GM12874 (cell line): ENCODE measurements around the gene FGD5.
A peak's percentile ranks its signal among the peaks of the same experiment; 100 is the strongest.

Experiments
- CTCF ChIP-seq: IDR thresholded peaks from 2 replicates; pipeline ENCODE4 v1.5.1; 2011; ENCODE audit warnings: low read depth, mild to moderate bottlenecking, control low read depth, low read length, moderate library complexity; ENCODE audit not compliant: insufficient read depth

The FGD5 gene

GRCh38 chr3:14773691-14774128, 45.1 kb upstream of the FGD5 start:
- no peak for TF ChIP-seq CTCF

- TF ChIP-seq CTCF: no peak
Measured at GRCh38 chr3:14774431-14774830, 44.3 kb upstream of the FGD5 start.

GRCh38 chr3:14775011-14775410, 43.8 kb upstream of the FGD5 start:
- TF ChIP-seq CTCF: no peak

- no peak for TF ChIP-seq CTCF
Measured at GRCh38 chr3:14775563-14775962, 43.2 kb upstream of the FGD5 start.

- TF ChIP-seq CTCF: no peak
Measured at GRCh38 chr3:14779069-14779685, 39.6 kb upstream of the FGD5 start.

GRCh38 chr3:14780927-14781507, 37.7 kb upstream of the FGD5 start:
- TF ChIP-seq CTCF: peak; percentile 80

- no peak for TF ChIP-seq CTCF
Measured at GRCh38 chr3:14783480-14784086, 35.2 kb upstream of the FGD5 start.
